CD14-positive monocyte (primary cell): Measurements from ENCODE around the gene CWC27. TPM values are rescaled to one million over a fixed set of nuclear protein-coding genes. Genes with fewer than 3 reads are reported as not detected.

Source experiments
- DNase-seq, 3 donors: peaks; one replicate each; pipeline ENCODE4 v3.0.0-alpha.2; 2011 to 2022
- H2AFZ ChIP-seq: 2 replicates; pipeline ENCODE4 v1.6.0; 2012; ENCODE audit warnings: mild to moderate bottlenecking, low read depth, low read length, inconsistent platforms; ENCODE audit not compliant: insufficient read depth, poor library complexity, severe bottlenecking
- H3K27ac ChIP-seq, 2 donors: 1 replicate in 1 of 2; 2 replicates in 1 of 2; pipeline ENCODE4 v1.5.1; 2012 to 2013; ENCODE audit warnings: low read length in 2 of 2, control low read depth in 1 of 2, inconsistent platforms in 1 of 2, low read depth in 1 of 2, mild to moderate bottlenecking in 1 of 2
- H3K27me3 ChIP-seq, 2 donors: one replicate each; pipeline versions ENCODE4 v1.6.0 to v1.6.1; 2011 to 2013; ENCODE audit warnings: low read length in 2 of 2; ENCODE audit not compliant: control insufficient read depth in 2 of 2, insufficient read depth in 2 of 2
- H3K36me3 ChIP-seq, 2 donors: replicated peaks in 1 of 2; 1 replicate in 1 of 2; 2 replicates in 1 of 2; pipeline versions ENCODE4 v1.5.1 to v1.6.1; 2012 to 2013; ENCODE audit warnings: low read length in 2 of 2, control low read depth in 1 of 2, inconsistent platforms in 1 of 2, mild to moderate bottlenecking in 1 of 2; ENCODE audit not compliant: insufficient read depth in 2 of 2, control insufficient read depth in 1 of 2
- H3K4me1 ChIP-seq, 2 donors: 1 replicate in 1 of 2; 2 replicates in 1 of 2; pipeline versions ENCODE4 v1.5.1 to v1.6.1; 2012 to 2013; ENCODE audit warnings: low read length in 2 of 2, control low read depth in 1 of 2, inconsistent platforms in 1 of 2, mild to moderate bottlenecking in 1 of 2, moderate library complexity in 1 of 2; ENCODE audit not compliant: insufficient read depth in 2 of 2, control insufficient read depth in 1 of 2
- H3K4me2 ChIP-seq: replicated peaks from 2 replicates; pipeline ENCODE3; 2012; ENCODE audit warnings: low read length, moderate library complexity, mild to moderate bottlenecking; ENCODE audit not compliant: poor library complexity, severe bottlenecking; ENCODE audit errors: extremely low read depth
- H3K4me3 ChIP-seq, 3 experiments: fragments of 200-600 bp in 1 of 3; sonication (generic) in 1 of 3; replicated peaks in 1 of 3; 1 replicate in 2 of 3; 2 replicates in 1 of 3; pipeline ENCODE4 v1.5.1; 2011 to 2013; ENCODE audit warnings: low read length in 3 of 3, mild to moderate bottlenecking in 3 of 3, control low read depth in 2 of 3, low read depth in 2 of 3, inconsistent platforms in 1 of 3, moderate library complexity in 1 of 3
- H3K79me2 ChIP-seq: 2 replicates; pipeline ENCODE4 v1.6.0; 2012; ENCODE audit warnings: mild to moderate bottlenecking, control low read depth, inconsistent platforms, low read length, moderate library complexity; ENCODE audit not compliant: insufficient read depth
- H3K9ac ChIP-seq: 2 replicates; pipeline ENCODE4 v1.6.0; 2017; ENCODE audit warnings: low read length, mild to moderate bottlenecking; ENCODE audit not compliant: insufficient read depth, poor library complexity, severe bottlenecking
- H3K9me3 ChIP-seq, 2 donors: replicated peaks in 1 of 2; 1 replicate in 1 of 2; 2 replicates in 1 of 2; pipeline versions ENCODE4 v1.5.1 to v1.6.1; 2012 to 2013; ENCODE audit warnings: low read length in 2 of 2, control low read depth in 1 of 2; ENCODE audit not compliant: control insufficient read depth in 1 of 2, insufficient read depth in 1 of 2
- H4K20me1 ChIP-seq: 2 replicates; pipeline ENCODE4 v1.6.0; 2012; ENCODE audit warnings: mild to moderate bottlenecking, low read length, control low read depth, moderate library complexity; ENCODE audit not compliant: insufficient read depth
- H3K27ac Mint-ChIP-seq, 7 donors: one replicate each; pipeline ENCODE4 v1.8.0; 2020; ENCODE audit warnings: mild to moderate bottlenecking in 7 of 7, mixed read lengths in 7 of 7, moderate library complexity in 6 of 7, inconsistent platforms in 2 of 7
- H3K27me3 Mint-ChIP-seq, 3 donors: one replicate each; pipeline ENCODE4 v1.8.0; 2021 to 2022; ENCODE audit warnings: low read depth in 3 of 3, mild to moderate bottlenecking in 3 of 3, mixed read lengths in 3 of 3, moderate library complexity in 3 of 3, inconsistent platforms in 1 of 3
- H3K36me3 Mint-ChIP-seq, 2 donors: one replicate each; pipeline ENCODE4 v1.8.0; 2020; ENCODE audit warnings: mixed read lengths in 2 of 2, inconsistent platforms in 1 of 2, mild to moderate bottlenecking in 1 of 2
- H3K4me1 Mint-ChIP-seq: one replicate; pipeline ENCODE4 v1.8.0; 2020; ENCODE audit warnings: mild to moderate bottlenecking, mixed read lengths
- H3K4me3 Mint-ChIP-seq, 2 donors: one replicate each; pipeline ENCODE4 v1.8.0; 2020; ENCODE audit warnings: mild to moderate bottlenecking in 2 of 2, mixed read lengths in 2 of 2, moderate library complexity in 1 of 2
- H3K9me3 Mint-ChIP-seq, 7 donors: one replicate each; pipeline ENCODE4 v1.8.0; 2020 to 2022; ENCODE audit warnings: mixed read lengths in 7 of 7, mild to moderate bottlenecking in 6 of 7, moderate library complexity in 6 of 7, inconsistent platforms in 2 of 7
- WGBS: methylation state at CpG from one replicate; pipeline ENCODE4 v1.1.5; 2013; ENCODE audit warnings: missing lambda C conversion rate; ENCODE audit not compliant: insufficient coverage; 5-methylcytosine and 5-hydroxymethylcytosine counted together
- intact Hi-C, 2 donors: fragments of 100-400 bp; cut with micrococcal nuclease; formaldehyde crosslinking; loops; one replicate each; pipeline versions ENCODE4 v1.15.0 to v1.15.1; 2023
- polyA plus RNA-seq, 3 donors: library from polyadenylated mRNA; depleted of rRNA in 1 of 3; unstranded in 2 of 3; stranded (reverse) in 1 of 3; fragments of 300-500 nt in 2 of 3; fragments of >200 nt in 1 of 3; fragmentation: Illumina TruSeq in 2 of 3; gene quantifications; 1 replicate in 2 of 3; 2 replicates in 1 of 3; pipeline ENCODE4 v1.2.3, GENCODE V29; 2012 to 2021
- TF ChIP-seq, protein P1 (sequence below): fragments of 200-600 bp; IDR thresholded peaks from one replicate; pipeline ENCODE4 v1.8.0; 2022; ENCODE audit warnings: antibody characterized with exemption, mild to moderate bottlenecking

The CWC27 gene
- polyA plus RNA-seq, 3 donors: 6.6 to 18.9 (median 14.5) TPM

DNA sequence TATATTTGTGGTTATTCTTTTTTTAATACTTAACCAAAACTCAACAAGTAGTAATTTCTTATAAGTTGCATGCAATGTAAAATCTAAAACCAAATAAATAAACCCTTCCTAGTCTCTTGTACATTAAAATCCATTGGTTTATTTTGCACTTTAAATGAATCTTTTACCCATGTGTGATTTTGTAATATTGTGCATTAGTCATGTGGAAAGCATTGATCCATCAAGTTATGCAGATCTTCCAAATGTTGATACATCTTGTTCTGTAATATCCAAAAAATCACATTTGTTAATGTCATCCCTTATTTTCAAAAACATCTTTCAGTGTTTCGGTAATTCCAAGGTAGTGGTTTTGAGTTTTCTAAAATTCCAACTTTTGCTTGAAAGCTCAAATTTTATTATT is 63.3 kb downstream of the CWC27 start:
- no peak overlapping the region for H3K27ac Mint-ChIP-seq
- no peaks in the 10 kb centered on the region for H3K9me3 ChIP-seq
- no peak overlapping the region for H3K4me3 ChIP-seq
- H3K27me3 Mint-ChIP-seq: peaks cover 0 to 2% (median 0%) of the 10 kb centered on the region in 3 donors
- peaks cover 0 to 8% of the 10 kb centered on the region in 2 donors for H3K36me3 ChIP-seq
- no peak overlapping the region for H3K4me3 Mint-ChIP-seq
- H3K27me3 ChIP-seq: no peaks in the 10 kb centered on the region
- no peak overlapping the region for H2AFZ ChIP-seq
- H3K79me2 ChIP-seq: no peaks in the 10 kb centered on the region
- no peak overlapping the region for H3K4me2 ChIP-seq
- no CpG with 5 or more reads among the region's 1 CpG for WGBS
- peaks cover 2% of the 10 kb centered on the region for H3K4me1 Mint-ChIP-seq
- no peaks in the 10 kb centered on the region for H3K4me1 ChIP-seq
- peaks cover 9 to 13% of the 10 kb centered on the region in 2 donors for H3K36me3 Mint-ChIP-seq
- no peak overlapping the region for H3K27ac ChIP-seq
- TF ChIP-seq, protein P1, sequence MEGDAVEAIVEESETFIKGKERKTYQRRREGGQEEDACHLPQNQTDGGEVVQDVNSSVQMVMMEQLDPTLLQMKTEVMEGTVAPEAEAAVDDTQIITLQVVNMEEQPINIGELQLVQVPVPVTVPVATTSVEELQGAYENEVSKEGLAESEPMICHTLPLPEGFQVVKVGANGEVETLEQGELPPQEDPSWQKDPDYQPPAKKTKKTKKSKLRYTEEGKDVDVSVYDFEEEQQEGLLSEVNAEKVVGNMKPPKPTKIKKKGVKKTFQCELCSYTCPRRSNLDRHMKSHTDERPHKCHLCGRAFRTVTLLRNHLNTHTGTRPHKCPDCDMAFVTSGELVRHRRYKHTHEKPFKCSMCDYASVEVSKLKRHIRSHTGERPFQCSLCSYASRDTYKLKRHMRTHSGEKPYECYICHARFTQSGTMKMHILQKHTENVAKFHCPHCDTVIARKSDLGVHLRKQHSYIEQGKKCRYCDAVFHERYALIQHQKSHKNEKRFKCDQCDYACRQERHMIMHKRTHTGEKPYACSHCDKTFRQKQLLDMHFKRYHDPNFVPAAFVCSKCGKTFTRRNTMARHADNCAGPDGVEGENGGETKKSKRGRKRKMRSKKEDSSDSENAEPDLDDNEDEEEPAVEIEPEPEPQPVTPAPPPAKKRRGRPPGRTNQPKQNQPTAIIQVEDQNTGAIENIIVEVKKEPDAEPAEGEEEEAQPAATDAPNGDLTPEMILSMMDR: no peak
- peaks cover 0 to 4% (median 2%) of the 10 kb centered on the region in 7 donors for H3K9me3 Mint-ChIP-seq
- no peak for DNase-seq
- H4K20me1 ChIP-seq: no peaks in the 10 kb centered on the region
- intact Hi-C loops: no loop called here
- no peak overlapping the region for H3K9ac ChIP-seq

DNA sequence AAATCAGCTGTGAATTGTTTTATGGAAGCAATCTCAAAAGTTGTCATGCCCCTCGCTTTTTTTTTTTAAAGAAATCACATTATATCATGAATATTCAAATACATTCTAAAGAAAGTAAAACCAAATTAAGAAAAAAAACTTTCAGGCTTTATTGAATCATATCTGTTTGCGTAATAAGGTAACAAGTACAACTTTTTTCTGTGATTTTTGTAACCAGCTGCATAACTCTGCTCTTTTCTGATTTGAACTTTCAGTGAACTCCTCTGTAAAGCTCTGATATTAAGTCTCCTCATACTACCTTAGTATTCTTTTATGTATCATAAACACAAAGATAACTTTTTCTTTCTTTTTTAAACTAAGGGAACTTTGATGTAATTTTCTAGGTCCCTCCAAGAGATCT is 65.3 kb downstream of the CWC27 start:
- H3K27ac ChIP-seq: no peak overlapping the region
- H3K4me1 Mint-ChIP-seq: peaks cover 2% of the 10 kb centered on the region
- TF ChIP-seq, protein P1: no peak
- H3K4me3 ChIP-seq: no peak overlapping the region
- no peaks in the 10 kb centered on the region for H3K4me1 ChIP-seq
- H4K20me1 ChIP-seq: no peaks in the 10 kb centered on the region
- no peak for DNase-seq
- H3K9ac ChIP-seq: no peak overlapping the region
- H3K36me3 ChIP-seq: no peaks in the 10 kb centered on the region
- intact Hi-C loops: no loop called here
- H3K27me3 Mint-ChIP-seq: peaks cover 0 to 2% (median 0%) of the 10 kb centered on the region in 3 donors
- H3K4me2 ChIP-seq: no peak overlapping the region
- no CpG with 5 or more reads among the region's 2 CpGs for WGBS
- no peaks in the 10 kb centered on the region for H3K79me2 ChIP-seq
- no peak overlapping the region for H3K27ac Mint-ChIP-seq
- H3K27me3 ChIP-seq: no peaks in the 10 kb centered on the region
- no peak overlapping the region for H3K4me3 Mint-ChIP-seq
- peaks cover 0 to 4% (median 2%) of the 10 kb centered on the region in 7 donors for H3K9me3 Mint-ChIP-seq
- no peak overlapping the region for H2AFZ ChIP-seq
- no peaks in the 10 kb centered on the region for H3K9me3 ChIP-seq
- H3K36me3 Mint-ChIP-seq: peaks cover 7 to 14% of the 10 kb centered on the region in 2 donors
